NCI-H345 (cell line): ENCODE data around the gene ARHGAP6.

ENCODE experiments used
- DNase-seq: peaks from one replicate; lab custom pipeline; 2025; lab: John Stamatoyannopoulos, UW

Gene ARHGAP6

DNA sequence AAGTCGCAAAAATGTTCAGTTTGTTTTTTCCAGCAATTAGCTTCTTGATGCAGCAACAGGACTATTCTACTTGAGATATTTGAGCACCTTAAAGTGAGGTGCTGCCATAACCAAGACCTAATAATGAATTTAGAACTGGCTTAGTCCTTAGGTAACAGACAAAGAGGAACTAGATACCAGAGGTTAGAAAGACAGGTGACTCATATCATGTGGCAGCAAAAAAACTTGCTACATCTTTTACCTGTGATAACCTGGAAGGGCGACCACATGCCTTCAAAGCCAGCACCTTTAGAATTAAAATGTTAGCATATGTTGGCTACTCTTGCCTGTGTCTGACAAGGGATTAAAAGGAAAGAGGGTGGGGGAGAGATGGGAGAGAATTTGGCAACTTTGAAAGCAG, 90.4 kb downstream of the ARHGAP6 start:
- no peak for DNase-seq

DNA sequence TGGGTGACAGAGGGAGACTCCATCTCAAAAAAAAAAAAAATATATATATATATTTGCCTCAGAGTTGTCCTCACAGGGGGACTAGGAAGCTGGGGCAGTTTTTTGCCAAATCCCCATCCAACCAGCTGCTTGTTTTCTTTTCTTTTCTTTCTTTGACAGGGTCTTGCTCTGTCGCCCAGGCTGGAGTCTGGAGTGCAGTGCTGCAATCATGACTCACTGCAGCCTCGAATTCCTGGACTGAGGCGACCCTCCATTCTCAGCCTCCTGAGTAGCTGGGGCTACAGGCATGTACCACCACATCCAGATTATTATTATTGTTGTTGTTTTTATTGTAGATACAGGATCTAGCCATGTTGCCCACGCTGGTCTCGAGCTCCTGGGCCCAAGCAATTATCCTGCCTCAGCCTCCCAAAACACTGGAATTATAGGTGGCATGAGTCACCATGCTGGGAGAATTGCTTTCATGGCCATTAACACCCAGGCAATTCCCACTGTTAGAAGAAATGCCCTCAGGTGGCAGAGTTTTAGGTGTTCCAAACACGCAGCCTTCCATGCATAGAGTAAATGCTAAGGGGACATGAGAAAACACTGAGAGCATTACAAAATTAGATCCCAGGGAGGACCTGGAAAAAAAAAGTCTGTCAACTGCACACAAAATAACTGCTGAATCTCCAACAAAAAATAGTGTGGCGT, 98.0 kb downstream of the ARHGAP6 start:
- DNase-seq: no peak

DNA sequence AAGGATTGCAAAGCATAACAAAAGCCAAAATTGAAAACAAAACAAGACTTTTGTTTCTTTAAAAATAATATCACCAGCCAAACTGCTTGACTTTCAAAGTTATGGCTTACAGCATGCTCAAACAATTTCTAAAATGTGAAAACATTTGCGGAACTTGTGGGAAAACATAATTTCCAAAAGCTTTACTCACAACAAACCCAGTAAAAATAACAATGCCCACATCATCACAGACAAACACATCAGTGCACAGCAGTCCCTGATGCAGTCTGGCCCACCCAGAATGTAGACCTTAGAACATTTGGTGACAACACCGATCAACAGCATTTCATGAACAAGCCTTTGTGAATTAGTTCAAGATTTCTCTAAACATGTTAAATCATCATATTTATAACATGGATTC, 98.9 kb downstream of the ARHGAP6 start:
- no peak for DNase-seq

DNA sequence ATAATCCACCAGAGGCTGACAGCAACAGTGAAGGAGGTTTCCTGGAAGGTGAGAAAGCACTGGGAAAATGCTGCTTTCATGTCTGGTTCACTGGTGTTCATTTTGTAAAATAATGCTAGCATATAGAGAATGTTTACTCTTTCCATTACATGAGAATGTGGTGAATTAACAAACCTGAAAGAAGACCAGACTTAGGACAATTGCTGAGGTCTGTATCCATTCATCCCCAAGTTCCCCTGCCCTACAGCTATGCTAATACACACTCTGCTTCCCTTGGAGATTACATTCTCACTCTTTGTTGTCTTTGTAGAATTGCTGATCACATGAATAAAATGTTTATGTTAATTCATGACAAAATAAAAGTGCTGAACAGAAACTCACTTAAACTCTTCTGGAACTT, 99.5 kb downstream of the ARHGAP6 start:
- no peak for DNase-seq

GRCh38 chrX:11564546-11564945, 101.2 kb downstream of the ARHGAP6 start:
- no peak for DNase-seq

GRCh38 chrX:11562570-11562969, 103.2 kb downstream of the ARHGAP6 start:
- DNase-seq: no peak

- no peak for DNase-seq
These were observed 106.7 kb downstream of the ARHGAP6 start for GRCh38 chrX:11558972-11559371.

DNA sequence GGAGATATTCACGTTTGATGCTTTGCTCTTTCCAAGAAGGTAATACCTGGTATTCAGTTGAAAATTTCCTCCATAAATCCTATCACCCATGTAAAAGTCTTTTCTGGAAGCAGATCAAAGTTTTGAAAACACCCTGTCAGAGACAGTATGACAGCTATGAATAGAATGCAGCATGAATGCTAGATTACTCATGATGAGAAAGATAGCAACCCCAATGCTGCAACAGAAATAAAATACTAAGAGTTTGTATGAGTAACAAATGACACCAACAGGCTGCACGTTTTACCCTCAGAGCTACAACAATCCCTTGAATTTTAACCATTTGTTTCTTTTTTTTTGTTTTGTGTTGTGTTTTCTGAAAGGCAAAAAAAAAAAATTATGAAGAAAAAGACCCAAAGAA, 108.6 kb downstream of the ARHGAP6 start:
- DNase-seq: no peak

- DNase-seq: no peak
These were observed 110.0 kb downstream of the ARHGAP6 start for GRCh38 chrX:11555759-11556158.

GRCh38 chrX:11553594-11553993, 112.1 kb downstream of the ARHGAP6 start:
- no peak for DNase-seq

DNA sequence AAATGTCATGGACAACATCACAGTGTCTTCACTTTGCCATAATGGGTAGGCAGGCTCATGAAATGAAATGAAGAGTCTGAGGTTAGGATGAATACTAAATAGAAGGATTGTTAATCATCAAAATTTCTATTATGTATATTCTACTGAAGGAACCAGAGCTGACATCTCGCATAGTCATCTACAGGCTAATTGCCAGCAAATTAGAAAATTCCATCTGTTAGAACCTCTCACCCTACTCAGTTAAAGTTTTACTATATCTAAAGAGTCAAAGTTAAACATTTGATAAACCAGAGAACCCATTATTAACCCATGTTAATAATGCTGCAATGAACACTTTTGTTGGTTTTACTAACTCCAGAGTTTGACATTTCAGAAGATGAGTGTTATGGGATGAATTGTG, 114.6 kb downstream of the ARHGAP6 start:
- DNase-seq: no peak

DNA sequence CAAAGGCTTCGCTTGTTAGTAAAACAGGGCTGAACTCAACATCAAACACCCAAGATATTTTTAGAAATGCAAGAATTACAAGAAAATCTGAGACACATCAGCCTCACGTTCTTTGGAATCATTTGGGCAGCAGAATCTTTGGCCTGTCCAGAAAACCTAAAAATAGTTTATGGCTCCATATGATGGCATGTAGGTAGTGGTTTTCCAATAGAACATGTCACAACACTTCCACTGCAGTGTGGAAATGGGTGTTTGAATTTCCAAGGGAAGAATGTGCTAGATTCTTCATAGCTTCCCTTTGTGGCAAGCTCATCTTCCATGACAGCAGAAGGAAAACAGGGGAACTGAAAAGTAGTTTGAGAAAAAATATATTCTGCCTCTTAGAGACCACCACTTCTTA, 118.8 kb downstream of the ARHGAP6 start:
- no peak for DNase-seq

GRCh38 chrX:11543249-11543648, 122.5 kb downstream of the ARHGAP6 start:
- DNase-seq: no peak

GRCh38 chrX:11541510-11541909, 124.2 kb downstream of the ARHGAP6 start:
- DNase-seq: no peak

DNA sequence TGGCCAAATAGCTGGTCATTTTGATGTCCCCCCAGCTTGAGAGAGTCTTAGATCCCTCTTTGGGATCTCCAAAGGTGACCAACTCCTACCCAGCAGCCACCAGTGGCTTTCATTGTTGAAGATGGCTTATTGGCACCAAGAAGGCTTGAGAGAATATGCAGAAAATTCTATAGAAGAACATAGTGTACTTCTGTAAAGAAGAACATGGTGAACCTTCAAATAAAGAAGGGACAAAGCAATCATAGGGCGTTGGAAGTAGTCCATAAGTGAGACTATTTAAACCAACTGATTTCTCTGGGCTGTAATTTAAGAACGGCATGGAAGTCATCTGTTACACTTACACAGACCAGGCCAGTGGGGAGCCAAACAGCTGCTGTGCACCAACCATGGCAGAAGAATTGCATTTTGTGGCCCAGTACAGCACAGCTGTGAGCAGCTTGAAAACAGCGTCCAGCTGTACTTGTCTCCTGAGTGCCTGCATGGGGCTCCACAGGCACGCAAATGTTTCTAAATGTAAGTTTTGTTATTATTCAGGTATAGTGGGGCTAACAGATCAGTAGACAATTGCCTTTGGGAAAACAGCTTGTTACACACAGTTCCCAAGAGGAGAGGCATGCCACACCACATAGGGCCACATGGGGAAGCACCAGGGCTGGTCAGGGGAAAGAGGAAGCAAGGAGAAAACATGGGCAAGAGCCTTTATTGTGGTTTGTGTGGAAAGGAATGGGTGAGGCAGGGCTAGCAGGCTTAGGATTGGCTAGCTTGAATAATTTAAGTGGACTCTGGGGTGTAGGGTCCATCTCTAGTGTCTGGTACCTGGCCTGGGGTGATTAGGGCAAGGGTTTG, 125.0 kb downstream of the ARHGAP6 start:
- no peak for DNase-seq

GRCh38 chrX:11537141-11537540, 128.6 kb downstream of the ARHGAP6 start:
- DNase-seq: no peak

GRCh38 chrX:11535156-11535919, 130.4 kb downstream of the ARHGAP6 start:
- no peak for DNase-seq

GRCh38 chrX:11533199-11533651, 132.5 kb downstream of the ARHGAP6 start:
- peak; percentile 81 for DNase-seq

DNA sequence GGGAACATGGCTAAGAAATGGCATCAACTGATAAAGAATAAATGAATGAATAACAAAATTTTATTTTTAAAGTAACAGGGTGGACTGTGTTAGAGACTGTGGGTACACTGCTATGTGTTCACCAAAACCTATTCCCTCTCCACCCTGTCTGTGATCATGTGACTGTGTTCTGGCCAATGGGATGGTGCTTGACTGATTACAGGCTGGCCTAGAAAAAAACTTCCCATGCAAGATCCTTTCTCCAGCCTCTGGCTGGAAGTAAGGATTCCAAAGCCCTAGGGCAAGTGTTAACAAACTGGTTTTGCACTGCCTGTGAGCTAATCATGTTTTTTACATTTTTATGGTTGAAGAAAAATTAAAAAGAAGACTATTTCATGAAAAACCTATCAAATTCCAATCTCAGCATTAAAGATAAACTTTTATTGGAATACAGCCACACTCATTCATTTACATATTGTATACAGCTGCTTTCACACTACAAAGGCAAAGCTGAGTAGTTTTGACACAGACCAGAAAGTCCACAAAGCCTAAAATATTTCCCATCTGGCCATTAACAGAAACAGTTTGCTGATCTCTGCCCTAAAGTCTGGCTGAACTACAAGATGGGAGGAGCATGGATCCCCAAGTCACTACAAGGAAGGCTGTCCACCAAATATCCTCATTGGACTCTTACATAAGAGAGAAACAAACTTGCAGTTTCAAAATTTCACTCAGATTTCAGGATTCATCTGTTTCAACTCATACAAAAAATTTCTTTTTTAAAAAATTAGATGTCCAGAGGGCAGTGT, 133.2 kb downstream of the ARHGAP6 start:
- no peak for DNase-seq

DNA sequence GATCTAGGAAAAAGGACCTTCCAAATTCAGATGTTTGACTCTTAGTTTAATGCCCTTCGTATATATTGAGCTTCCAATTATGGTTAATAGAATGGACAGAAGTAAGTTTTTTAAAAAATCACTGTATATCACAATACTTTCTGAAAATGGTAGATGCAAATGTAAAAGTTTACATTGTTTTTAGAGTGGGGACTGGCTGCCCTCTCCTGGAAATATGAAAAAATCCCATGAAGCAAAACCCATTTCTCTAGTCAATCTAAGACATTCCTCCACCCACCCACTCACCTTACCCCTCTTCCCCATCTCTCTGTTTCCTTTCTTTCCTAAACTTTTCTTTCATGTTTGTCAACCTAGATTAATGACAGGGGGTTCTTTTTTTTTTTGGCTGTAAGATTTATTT, 134.5 kb downstream of the ARHGAP6 start:
- DNase-seq: no peak

DNA sequence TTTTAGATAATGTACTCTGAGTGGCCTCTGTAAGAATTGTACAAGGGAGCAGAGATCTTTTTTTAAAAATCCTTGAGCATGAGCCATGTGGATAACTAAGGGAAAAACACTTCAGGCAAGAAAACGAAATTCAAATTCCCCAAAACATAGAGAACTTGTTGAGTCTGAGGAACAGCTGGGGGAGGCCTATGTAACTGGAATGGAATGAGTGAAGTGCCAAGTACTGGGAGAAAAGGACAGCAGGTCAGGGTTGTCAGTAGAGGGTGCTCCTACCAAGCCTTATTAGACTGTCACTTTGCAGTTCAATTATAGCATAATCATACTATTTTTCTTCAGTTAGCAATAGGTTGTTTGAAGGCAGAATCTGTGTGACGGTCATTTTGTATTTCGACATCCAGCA, 135.1 kb downstream of the ARHGAP6 start:
- no peak for DNase-seq

GRCh38 chrX:11528623-11529022, 137.1 kb downstream of the ARHGAP6 start:
- no peak for DNase-seq
